Measurements from ENCODE around the gene TRPM4.

- TF ChIP-seq CTCF (IDR thresholded peaks at IDR 0.05; ENCODE audit: low read depth, low read length) (no peak), EZH2phosphoT487 (IDR thresholded peaks at IDR 0.05; ENCODE audit: low read depth) (no peak)
Observed at GRCh38 chr19:49151267-49152118, 6.1 kb upstream of the TRPM4 start.

Measured in OCI-LY3 (cell line).